Epithelial cell of esophagus (primary cell): ENCODE data around the gene POU2F1.
A peak's percentile ranks its signal among the peaks of the same experiment; 100 is the strongest.

Experiments
- DNase-seq: peaks from one replicate; pipeline ENCODE4 v3.0.0; 2010; ENCODE audit warnings: low read depth
- H3K4me3 ChIP-seq: 2 replicates; pipeline ENCODE4 v1.5.1; 2011; ENCODE audit warnings: mild to moderate bottlenecking, low read length, control low read depth
- TF ChIP-seq, protein P1 (sequence below): IDR thresholded peaks from 2 replicates; pipeline ENCODE4 v1.5.1; 2011; ENCODE audit warnings: low read depth, mild to moderate bottlenecking, low read length, control low read depth, inconsistent platforms; ENCODE audit not compliant: insufficient read depth; ENCODE audit errors: missing control alignments

Gene POU2F1

DNA sequence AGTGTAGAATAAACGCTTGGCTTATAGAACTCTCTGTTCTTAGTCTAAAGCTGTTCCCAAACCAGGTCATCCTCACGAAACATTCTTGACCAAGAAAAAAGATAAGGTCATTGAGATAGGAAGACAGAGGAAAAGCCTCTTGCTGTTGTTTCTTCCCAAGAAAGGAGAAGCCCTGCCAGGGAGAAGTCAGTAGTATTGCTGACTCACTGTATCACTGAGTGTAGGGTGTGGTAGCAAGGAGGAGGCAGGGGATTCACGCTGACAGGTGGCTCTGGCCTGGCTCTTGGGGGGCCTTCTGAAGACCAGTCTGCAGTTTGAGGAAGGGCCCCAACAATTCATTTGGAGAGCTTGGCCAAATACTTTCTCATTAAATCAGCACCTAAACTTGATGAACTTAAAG is 199.8 kb downstream of the POU2F1 start:
- no peak overlapping the region for H3K4me3 ChIP-seq
- peak; percentile 30 for DNase-seq
- TF ChIP-seq, protein P1, sequence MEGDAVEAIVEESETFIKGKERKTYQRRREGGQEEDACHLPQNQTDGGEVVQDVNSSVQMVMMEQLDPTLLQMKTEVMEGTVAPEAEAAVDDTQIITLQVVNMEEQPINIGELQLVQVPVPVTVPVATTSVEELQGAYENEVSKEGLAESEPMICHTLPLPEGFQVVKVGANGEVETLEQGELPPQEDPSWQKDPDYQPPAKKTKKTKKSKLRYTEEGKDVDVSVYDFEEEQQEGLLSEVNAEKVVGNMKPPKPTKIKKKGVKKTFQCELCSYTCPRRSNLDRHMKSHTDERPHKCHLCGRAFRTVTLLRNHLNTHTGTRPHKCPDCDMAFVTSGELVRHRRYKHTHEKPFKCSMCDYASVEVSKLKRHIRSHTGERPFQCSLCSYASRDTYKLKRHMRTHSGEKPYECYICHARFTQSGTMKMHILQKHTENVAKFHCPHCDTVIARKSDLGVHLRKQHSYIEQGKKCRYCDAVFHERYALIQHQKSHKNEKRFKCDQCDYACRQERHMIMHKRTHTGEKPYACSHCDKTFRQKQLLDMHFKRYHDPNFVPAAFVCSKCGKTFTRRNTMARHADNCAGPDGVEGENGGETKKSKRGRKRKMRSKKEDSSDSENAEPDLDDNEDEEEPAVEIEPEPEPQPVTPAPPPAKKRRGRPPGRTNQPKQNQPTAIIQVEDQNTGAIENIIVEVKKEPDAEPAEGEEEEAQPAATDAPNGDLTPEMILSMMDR: no peak

DNA sequence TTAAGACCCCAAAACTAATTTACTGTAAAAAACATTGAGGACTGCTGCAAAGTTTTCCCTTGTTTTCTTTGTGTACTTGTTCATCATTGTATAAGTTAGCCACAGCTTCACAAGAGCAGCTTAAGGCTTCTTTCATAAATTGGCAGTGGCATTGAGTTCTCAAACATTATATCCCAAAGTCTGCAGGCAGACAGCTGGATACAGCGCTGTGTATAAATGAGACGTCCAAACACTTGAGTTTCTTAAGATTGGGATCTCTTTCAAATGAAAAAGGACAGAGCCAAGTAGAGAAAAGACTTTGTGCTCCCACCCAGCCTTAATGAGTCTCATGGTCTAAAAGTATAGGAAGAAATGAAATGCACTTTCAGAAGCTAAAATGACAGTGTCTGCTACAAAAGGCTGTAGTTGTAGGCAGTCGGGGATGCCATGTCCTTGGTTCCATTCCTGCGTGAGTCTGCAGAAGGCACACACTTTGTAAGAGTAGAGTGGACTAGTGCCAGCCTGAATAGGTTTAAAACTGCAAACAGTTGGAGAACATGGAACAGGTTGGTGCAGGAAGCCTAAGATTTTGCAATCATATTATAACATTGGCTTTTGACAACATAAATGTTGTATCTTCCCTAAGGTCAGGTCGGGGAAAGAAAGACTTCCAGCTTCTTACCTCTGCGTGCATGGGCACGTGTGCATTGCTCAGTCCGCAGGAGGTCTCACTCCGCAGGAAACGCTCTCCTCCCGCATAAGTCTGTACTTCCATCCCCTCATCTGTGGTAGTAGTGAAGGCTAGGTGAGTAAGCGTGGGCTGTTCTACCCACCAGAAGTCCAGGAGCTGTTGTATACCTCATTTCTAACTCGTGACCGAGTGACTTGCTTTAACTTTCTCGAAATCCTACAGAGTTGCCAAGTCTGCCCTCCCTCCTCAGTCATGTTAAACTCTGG is 203.3 kb downstream of the POU2F1 start:
- TF ChIP-seq, protein P1: no peak
- peak; percentile 66 for DNase-seq
- H3K4me3 ChIP-seq: no peak overlapping the region

DNA sequence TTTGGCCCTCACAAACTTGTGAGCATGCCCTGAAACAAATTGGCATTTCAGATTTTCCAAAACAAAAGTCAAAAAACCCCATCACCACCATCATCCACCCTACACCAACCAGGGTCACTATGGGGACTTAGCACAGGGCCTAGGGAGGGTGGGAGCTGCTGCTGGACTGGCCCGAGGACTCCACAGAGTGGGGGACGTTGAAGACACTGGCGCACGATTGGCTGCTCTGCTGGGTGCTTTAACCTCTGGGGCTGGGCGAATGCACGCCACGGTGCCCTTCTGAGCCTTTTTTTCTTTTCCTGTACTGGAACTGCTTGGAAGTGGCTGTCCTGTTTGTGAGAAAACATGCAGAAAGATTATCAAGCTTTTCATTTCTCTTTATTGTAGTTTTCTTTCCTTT is 204.8 kb downstream of the POU2F1 start:
- TF ChIP-seq, protein P1: no peak
- DNase-seq: no peak
- H3K4me3 ChIP-seq: no peak overlapping the region

DNA sequence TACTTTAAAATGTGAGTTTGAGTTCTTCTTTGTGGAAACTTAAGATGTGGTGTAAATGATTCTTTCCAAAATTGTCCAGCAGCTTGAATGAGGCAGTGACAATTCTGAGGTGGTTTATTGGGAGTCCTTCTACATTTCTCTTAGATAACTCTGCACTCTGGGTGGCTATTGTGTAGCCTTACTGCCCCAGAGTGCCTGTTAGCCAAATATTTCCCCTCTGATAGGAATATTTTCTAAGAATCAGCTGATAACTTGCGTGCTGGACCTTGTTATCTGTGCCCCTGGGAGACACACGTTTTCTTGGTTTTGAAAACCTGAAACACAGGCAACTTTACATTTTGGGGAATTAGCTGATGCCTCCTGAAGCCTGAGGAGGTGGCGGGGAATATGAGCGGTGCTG is 206.0 kb downstream of the POU2F1 start:
- TF ChIP-seq, protein P1: no peak
- no peak overlapping the region for H3K4me3 ChIP-seq
- no peak for DNase-seq

DNA sequence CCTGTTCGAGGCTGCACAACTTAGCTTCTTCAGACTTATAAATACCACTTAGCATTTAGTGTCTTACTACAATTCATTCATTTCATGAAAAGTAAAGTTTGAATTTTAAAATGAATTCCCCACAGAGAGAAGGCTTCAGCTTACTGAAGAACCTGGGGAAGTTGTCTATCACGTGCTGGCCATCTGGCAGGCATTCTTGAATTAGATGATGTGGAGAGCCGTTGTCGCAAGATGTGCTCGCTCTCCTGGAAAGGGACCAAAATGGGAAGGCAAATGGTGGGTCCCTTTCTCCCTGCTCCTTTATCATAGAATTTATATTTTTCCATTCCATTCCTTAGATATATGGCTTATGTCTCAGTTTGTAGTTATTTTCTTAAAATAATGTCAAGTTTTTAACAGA is 207.2 kb downstream of the POU2F1 start:
- TF ChIP-seq, protein P1: no peak
- no peak overlapping the region for H3K4me3 ChIP-seq
- no peak for DNase-seq

DNA sequence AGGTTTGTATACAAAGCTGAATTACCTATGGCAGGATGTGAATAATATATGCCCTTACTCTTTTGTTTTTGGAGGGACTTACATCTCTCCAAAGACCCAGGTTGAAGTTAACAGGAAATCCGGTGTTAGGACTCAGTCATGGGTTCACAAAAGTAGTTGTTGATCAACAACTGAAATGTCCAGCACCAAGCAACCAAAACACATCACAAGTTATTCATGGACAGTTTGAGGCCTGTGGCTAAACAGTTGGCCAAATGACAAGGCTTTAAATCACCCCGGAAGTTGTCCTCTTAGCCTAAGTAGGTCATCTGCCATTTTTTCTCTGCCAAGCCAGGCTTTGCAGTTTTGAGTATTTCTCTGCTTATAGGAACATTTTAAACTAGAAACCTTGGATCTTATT is 207.7 kb downstream of the POU2F1 start:
- no peak overlapping the region for H3K4me3 ChIP-seq
- TF ChIP-seq, protein P1: no peak
- DNase-seq: no peak

DNA sequence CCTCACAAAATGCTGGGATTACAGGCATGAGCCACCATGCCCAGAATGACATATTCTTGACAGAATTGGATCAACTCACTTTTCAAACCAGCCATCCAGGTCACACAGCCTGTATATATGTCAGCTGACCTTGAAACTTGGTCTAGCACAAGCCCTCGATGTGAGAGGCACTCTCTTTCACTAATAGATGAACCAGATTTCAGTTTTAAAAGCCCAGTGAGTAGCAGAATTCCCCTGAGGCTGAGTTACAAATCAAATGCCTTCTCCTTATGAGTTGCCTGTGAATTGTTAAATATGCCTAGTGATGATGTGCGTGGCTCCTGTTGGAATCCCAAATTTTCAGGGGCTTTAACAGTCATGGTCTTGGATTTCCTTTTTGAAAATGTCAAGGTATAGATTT is 208.9 kb downstream of the POU2F1 start:
- TF ChIP-seq, protein P1: no peak
- H3K4me3 ChIP-seq: no peak overlapping the region
- DNase-seq: no peak
